Neural cell (in vitro differentiated cells): ENCODE measurements around the gene PTGIR. TPM values are rescaled to one million over a fixed set of nuclear protein-coding genes. Genes with fewer than 3 reads are reported as not detected.

ENCODE experiments used
- H2AFZ ChIP-seq: fragments of 200-600, 300-800 bp; sonication (generic), shearing (Covaris generic); 2 replicates; pipeline ENCODE4 v1.6.0; 2014; ENCODE audit warnings: low read depth, mild to moderate bottlenecking, antibody characterized with exemption, low read length, moderate library complexity
- H3F3A ChIP-seq: fragments of 200-600 bp; shearing (Covaris generic); 2 replicates; pipeline ENCODE4 v1.6.1; 2016; ENCODE audit warnings: mild to moderate bottlenecking, moderate library complexity, mixed read lengths, antibody characterized with exemption, low read length; ENCODE audit not compliant: insufficient read depth, poor library complexity, severe bottlenecking
- H3K27ac ChIP-seq: fragments of 200-600, 300-800 bp; sonication (generic), shearing (Covaris generic); 2 replicates; pipeline ENCODE4 v1.5.1; 2014; ENCODE audit warnings: mild to moderate bottlenecking, low read length, moderate library complexity
- H3K27me3 ChIP-seq: fragments of 300-800, 200-600 bp; sonication (generic), shearing (Covaris generic); 2 replicates; pipeline ENCODE4 v1.6.0; 2014; ENCODE audit warnings: mild to moderate bottlenecking, low read depth, low read length, moderate library complexity; ENCODE audit not compliant: insufficient read depth
- H3K36me3 ChIP-seq: fragments of 300-800, 200-600 bp; sonication (generic), shearing (Covaris generic); 2 replicates; pipeline ENCODE4 v1.5.1; 2014; ENCODE audit warnings: mild to moderate bottlenecking, antibody characterized with exemption, low read length, moderate library complexity; ENCODE audit not compliant: insufficient read depth
- H3K4me2 ChIP-seq: fragments of 300-800, 200-600 bp; sonication (generic), shearing (Covaris generic); 2 replicates; pipeline ENCODE4 v1.6.0; 2014; ENCODE audit warnings: mild to moderate bottlenecking, low read length
- H3K4me3 ChIP-seq: fragments of 300-800, 200-600 bp; sonication (generic), shearing (Covaris generic); 2 replicates; pipeline ENCODE4 v1.5.1; 2014; ENCODE audit warnings: mild to moderate bottlenecking, low read length, moderate library complexity
- H3K79me2 ChIP-seq: fragments of 200-600 bp; shearing (Covaris generic); replicated peaks from 2 replicates; pipeline ENCODE4 v1.6.0; 2014; ENCODE audit warnings: mild to moderate bottlenecking, low read length, moderate library complexity; ENCODE audit not compliant: insufficient read depth
- H3K9ac ChIP-seq: fragments of 300-800, 200-600 bp; sonication (generic), shearing (Covaris generic); 2 replicates; pipeline ENCODE4 v1.6.1; 2016; ENCODE audit warnings: mild to moderate bottlenecking, low read length, mixed read lengths
- H3K9me2 ChIP-seq: fragments of 200-600 bp; shearing (Covaris generic); 2 replicates; pipeline ENCODE4 v1.6.1; 2016; ENCODE audit warnings: mild to moderate bottlenecking, low read length, mixed read lengths; ENCODE audit not compliant: insufficient read depth
- H3K9me3 ChIP-seq: fragments of 200-600, 300-800 bp; sonication (generic), shearing (Covaris generic); 2 replicates; pipeline ENCODE4 v1.6.1; 2016; ENCODE audit warnings: mild to moderate bottlenecking, mixed run types, low read length, moderate library complexity, mixed read lengths
- H4K20me1 ChIP-seq: fragments of 200-600 bp; shearing (Covaris generic); 2 replicates; pipeline ENCODE4 v1.6.1; 2016; ENCODE audit warnings: mild to moderate bottlenecking, mixed run types; ENCODE audit not compliant: insufficient read depth
- CTCF ChIP-seq: fragments of 450-650 bp; IDR thresholded peaks from 2 replicates; pipeline ENCODE4 v1.5.1; 2014; ENCODE audit warnings: antibody characterized with exemption, mild to moderate bottlenecking, moderate library complexity; ENCODE audit not compliant: poor library complexity, severe bottlenecking
- EP300 ChIP-seq: fragments of 450-650 bp; conservative IDR thresholded peaks from 2 replicates; pipeline ENCODE4 v1.6.1; 2014; ENCODE audit warnings: antibody characterized with exemption, mild to moderate bottlenecking, moderate library complexity; ENCODE audit not compliant: poor library complexity, severe bottlenecking
- EZH2 ChIP-seq: fragments of 200-600, 300-800 bp; shearing (Covaris generic), sonication (generic); IDR thresholded peaks from 2 replicates; pipeline ENCODE4 v1.6.1; 2014; ENCODE audit warnings: antibody characterized with exemption, low read length, borderline replicate concordance, mild to moderate bottlenecking; ENCODE audit not compliant: insufficient read depth, poor library complexity, severe bottlenecking
- MXI1 ChIP-seq: fragments of 450-650 bp; conservative IDR thresholded peaks from 2 replicates; pipeline ENCODE4 v1.6.1; 2014; ENCODE audit warnings: antibody characterized with exemption, mild to moderate bottlenecking; ENCODE audit not compliant: poor library complexity, severe bottlenecking
- POLR2AphosphoS5 ChIP-seq: IDR thresholded peaks from 2 replicates; pipeline ENCODE4 v1.6.1; 2012
- RAD21 ChIP-seq: fragments of 450-650 bp; conservative IDR thresholded peaks from 2 replicates; pipeline ENCODE4 v1.6.1; 2014; ENCODE audit warnings: antibody characterized with exemption, mild to moderate bottlenecking, moderate library complexity
- REST ChIP-seq: IDR thresholded peaks from 2 replicates; pipeline ENCODE4 v1.6.1; 2012; ENCODE audit warnings: borderline replicate concordance
- SMC3 ChIP-seq: fragments of 450-650 bp; conservative IDR thresholded peaks from 2 replicates; pipeline ENCODE4 v1.6.1; 2014; ENCODE audit warnings: antibody characterized with exemption, mild to moderate bottlenecking, moderate library complexity; ENCODE audit not compliant: poor library complexity
- TAF1 ChIP-seq: IDR thresholded peaks from 2 replicates; pipeline ENCODE4 v1.6.1; 2012; ENCODE audit warnings: low read depth
- polyA plus RNA-seq: library from polyadenylated mRNA; depleted of rRNA; stranded (reverse); fragments of >200 nt; gene quantifications from 2 replicates; pipeline ENCODE4 v1.2.3, GENCODE V29; 2014

Gene PTGIR
- polyA plus RNA-seq, 1 donor from 2014 or later = not detected

GRCh38 chr19:46650445-46650844 is 25.6 kb upstream of the PTGIR start:
- H3K9me2 ChIP-seq = no peaks in the 10 kb centered on the region
- H3K9me3 ChIP-seq = no peaks in the 10 kb centered on the region
- H3K79me2 ChIP-seq = no peaks in the 10 kb centered on the region
- no peak overlapping the region for H3K4me3 ChIP-seq
- no peak overlapping the region for H3K4me2 ChIP-seq
- H2AFZ ChIP-seq = no peak overlapping the region
- no peaks in the 10 kb centered on the region for H3K36me3 ChIP-seq
- H3K9ac ChIP-seq = no peak overlapping the region
- TF ChIP-seq SMC3 = no peak
- TF ChIP-seq RAD21 = no peak
- no peak for TF ChIP-seq MXI1
- TF ChIP-seq REST = no peak
- TF ChIP-seq EP300 = no peak
- TF ChIP-seq CTCF = no peak
- no peak for TF ChIP-seq POLR2AphosphoS5
- TF ChIP-seq EZH2 = no peak
- no peak for TF ChIP-seq TAF1
- H3K27me3 ChIP-seq = peaks cover 14% of the 10 kb centered on the region
- no peaks in the 10 kb centered on the region for H3F3A ChIP-seq
- no peaks in the 10 kb centered on the region for H4K20me1 ChIP-seq
- no peak overlapping the region for H3K27ac ChIP-seq

GRCh38 chr19:46648961-46649960 is 24.4 kb upstream of the PTGIR start:
- H4K20me1 ChIP-seq = no peaks in the 10 kb centered on the region
- H2AFZ ChIP-seq = no peak overlapping the region
- no peaks in the 10 kb centered on the region for H3K36me3 ChIP-seq
- H3K27me3 ChIP-seq = peaks cover 14% of the 10 kb centered on the region
- H3K27ac ChIP-seq = no peak overlapping the region
- no peak overlapping the region for H3K4me2 ChIP-seq
- no peaks in the 10 kb centered on the region for H3F3A ChIP-seq
- H3K9me3 ChIP-seq = no peaks in the 10 kb centered on the region
- H3K79me2 ChIP-seq = no peaks in the 10 kb centered on the region
- H3K9me2 ChIP-seq = no peaks in the 10 kb centered on the region
- no peak overlapping the region for H3K4me3 ChIP-seq
- TF ChIP-seq CTCF = no peak
- no peak for TF ChIP-seq EZH2
- no peak for TF ChIP-seq POLR2AphosphoS5
- TF ChIP-seq SMC3 = no peak
- no peak for TF ChIP-seq EP300
- no peak for TF ChIP-seq REST
- no peak for TF ChIP-seq MXI1
- no peak for TF ChIP-seq RAD21
- TF ChIP-seq TAF1 = no peak
- H3K9ac ChIP-seq = no peak overlapping the region
